ENCODE measurements around the gene RPS5. TPM values are rescaled to one million over a fixed set of nuclear protein-coding genes. Genes with fewer than 3 reads are reported as not detected.

RPS5 gene
- polyA plus RNA-seq, 2 of the 4 experiments (the other 2 are of a cell fraction) = 2,123 to 2,475 TPM

DNA sequence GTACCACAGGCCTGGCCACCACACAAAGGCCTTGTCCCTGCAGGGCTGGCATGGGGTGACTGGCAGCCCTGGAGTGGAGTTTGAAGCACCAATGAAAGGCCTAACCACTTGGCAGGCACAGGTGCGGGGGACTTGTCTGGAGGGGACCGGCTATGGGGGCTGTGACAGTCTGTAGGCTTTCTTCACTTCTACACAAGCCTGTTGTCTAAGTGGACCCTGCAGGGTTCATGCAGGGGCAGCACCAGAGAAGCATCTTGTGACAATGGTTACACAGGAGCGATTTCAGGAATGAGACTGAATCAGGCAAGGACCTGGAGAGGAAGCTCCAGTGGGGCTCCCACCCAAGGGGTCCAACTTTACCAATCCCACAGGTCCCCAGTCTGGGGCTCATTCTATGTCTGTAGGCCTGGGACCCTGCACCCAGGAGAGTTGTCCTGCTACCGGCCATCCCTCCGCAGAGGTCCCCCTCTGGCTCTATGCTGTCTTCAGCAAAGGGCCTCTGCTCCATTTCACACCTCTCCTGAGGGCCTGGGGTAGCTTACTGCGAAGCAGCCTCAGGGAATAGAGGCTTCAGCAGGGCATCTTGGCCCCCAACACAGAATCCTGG lies 4.0 kb upstream of the RPS5 start:
- DNase-seq (ENCODE audit: low read depth in 1 of 2, low spot score in 1 of 2) (no peak), FAIRE-seq (no peak), ATAC-seq (no peak)
- no peak overlapping the region for H3K4me3 ChIP-seq
- 93% methylated on average over 6 of the region's 6 CpGs for WGBS (ENCODE audit: missing lambda C conversion rate)
- CTCF ChIA-PET = interaction anchor here (0.9 kb wide), 1 partner anchor 136 kb away, joined by 3 read pairs; the partner anchor contains the start of gene ZBTB45
- H3K4me2 ChIP-seq = no peak overlapping the region
- no peak for TF ChIP-seq JUNB (IDR thresholded peaks at IDR 0.05)
- TF ChIP-seq, protein P1, sequence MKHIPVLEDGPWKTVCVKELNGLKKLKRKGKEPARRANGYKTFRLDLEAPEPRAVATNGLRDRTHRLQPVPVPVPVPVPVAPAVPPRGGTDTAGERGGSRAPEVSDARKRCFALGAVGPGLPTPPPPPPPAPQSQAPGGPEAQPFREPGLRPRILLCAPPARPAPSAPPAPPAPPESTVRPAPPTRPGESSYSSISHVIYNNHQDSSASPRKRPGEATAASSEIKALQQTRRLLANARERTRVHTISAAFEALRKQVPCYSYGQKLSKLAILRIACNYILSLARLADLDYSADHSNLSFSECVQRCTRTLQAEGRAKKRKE (CRISPR knock-in tag; IDR thresholded peaks at IDR 0.05; ENCODE audit: low read depth) = no peak
- TF ChIP-seq, protein P2, sequence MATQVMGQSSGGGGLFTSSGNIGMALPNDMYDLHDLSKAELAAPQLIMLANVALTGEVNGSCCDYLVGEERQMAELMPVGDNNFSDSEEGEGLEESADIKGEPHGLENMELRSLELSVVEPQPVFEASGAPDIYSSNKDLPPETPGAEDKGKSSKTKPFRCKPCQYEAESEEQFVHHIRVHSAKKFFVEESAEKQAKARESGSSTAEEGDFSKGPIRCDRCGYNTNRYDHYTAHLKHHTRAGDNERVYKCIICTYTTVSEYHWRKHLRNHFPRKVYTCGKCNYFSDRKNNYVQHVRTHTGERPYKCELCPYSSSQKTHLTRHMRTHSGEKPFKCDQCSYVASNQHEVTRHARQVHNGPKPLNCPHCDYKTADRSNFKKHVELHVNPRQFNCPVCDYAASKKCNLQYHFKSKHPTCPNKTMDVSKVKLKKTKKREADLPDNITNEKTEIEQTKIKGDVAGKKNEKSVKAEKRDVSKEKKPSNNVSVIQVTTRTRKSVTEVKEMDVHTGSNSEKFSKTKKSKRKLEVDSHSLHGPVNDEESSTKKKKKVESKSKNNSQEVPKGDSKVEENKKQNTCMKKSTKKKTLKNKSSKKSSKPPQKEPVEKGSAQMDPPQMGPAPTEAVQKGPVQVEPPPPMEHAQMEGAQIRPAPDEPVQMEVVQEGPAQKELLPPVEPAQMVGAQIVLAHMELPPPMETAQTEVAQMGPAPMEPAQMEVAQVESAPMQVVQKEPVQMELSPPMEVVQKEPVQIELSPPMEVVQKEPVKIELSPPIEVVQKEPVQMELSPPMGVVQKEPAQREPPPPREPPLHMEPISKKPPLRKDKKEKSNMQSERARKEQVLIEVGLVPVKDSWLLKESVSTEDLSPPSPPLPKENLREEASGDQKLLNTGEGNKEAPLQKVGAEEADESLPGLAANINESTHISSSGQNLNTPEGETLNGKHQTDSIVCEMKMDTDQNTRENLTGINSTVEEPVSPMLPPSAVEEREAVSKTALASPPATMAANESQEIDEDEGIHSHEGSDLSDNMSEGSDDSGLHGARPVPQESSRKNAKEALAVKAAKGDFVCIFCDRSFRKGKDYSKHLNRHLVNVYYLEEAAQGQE (IDR thresholded peaks at IDR 0.05) = no peak
- TF ChIP-seq, protein P3, sequence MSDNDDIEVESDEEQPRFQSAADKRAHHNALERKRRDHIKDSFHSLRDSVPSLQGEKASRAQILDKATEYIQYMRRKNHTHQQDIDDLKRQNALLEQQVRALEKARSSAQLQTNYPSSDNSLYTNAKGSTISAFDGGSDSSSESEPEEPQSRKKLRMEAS (IDR thresholded peaks at IDR 0.05) = no peak
- TF ChIP-seq ESRRA (IDR thresholded peaks at IDR 0.05; ENCODE audit: borderline replicate concordance, low read length) = no peak
- no peak for TF ChIP-seq FOSB (CRISPR knock-in tag; IDR thresholded peaks at IDR 0.05)
- no peak for TF ChIP-seq ZNF302 (CRISPR knock-in tag; IDR thresholded peaks at IDR 0.05)
- no peak for TF ChIP-seq EHF (CRISPR knock-in tag; IDR thresholded peaks at IDR 0.05)
- TF ChIP-seq KDM5A (IDR thresholded peaks at IDR 0.05) = no peak
- TF ChIP-seq RCOR1 (IDR thresholded peaks at IDR 0.05; ENCODE audit: low read depth, low read length) = no peak
- TF ChIP-seq, protein P4, sequence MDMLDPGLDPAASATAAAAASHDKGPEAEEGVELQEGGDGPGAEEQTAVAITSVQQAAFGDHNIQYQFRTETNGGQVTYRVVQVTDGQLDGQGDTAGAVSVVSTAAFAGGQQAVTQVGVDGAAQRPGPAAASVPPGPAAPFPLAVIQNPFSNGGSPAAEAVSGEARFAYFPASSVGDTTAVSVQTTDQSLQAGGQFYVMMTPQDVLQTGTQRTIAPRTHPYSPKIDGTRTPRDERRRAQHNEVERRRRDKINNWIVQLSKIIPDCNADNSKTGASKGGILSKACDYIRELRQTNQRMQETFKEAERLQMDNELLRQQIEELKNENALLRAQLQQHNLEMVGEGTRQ (IDR thresholded peaks at IDR 0.05) = no peak
- TF ChIP-seq ZFP36 (IDR thresholded peaks at IDR 0.05; ENCODE audit: borderline replicate concordance, partially characterized antibody) = no peak
- TF ChIP-seq BHLHE40 (IDR thresholded peaks at IDR 0.05; ENCODE audit: low read depth, low read length) = no peak
- TF ChIP-seq TFCP2L1 (CRISPR knock-in tag; IDR thresholded peaks at IDR 0.05) = no peak
- TF ChIP-seq, protein P5, sequence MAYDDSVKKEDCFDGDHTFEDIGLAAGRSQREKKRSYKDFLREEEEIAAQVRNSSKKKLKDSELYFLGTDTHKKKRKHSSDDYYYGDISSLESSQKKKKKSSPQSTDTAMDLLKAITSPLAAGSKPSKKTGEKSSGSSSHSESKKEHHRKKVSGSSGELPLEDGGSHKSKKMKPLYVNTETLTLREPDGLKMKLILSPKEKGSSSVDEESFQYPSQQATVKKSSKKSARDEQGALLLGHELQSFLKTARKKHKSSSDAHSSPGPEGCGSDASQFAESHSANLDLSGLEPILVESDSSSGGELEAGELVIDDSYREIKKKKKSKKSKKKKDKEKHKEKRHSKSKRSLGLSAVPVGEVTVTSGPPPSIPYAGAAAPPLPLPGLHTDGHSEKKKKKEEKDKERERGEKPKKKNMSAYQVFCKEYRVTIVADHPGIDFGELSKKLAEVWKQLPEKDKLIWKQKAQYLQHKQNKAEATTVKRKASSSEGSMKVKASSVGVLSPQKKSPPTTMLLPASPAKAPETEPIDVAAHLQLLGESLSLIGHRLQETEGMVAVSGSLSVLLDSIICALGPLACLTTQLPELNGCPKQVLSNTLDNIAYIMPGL (CRISPR knock-in tag; IDR thresholded peaks at IDR 0.05; ENCODE audit: borderline replicate concordance) = no peak
- no peak for TF ChIP-seq CBX8 (IDR thresholded peaks at IDR 0.05)
- no peak for TF ChIP-seq ZSCAN20 (CRISPR knock-in tag; IDR thresholded peaks at IDR 0.05)
- TF ChIP-seq PHF8 (IDR thresholded peaks at IDR 0.05; ENCODE audit: borderline replicate concordance, low read depth) = no peak
- TF ChIP-seq CHD4 (IDR thresholded peaks at IDR 0.05; ENCODE audit: borderline replicate concordance) = no peak
- peaks cover 28% of the 10 kb centered on the region for H3K4me1 ChIP-seq
- POLR2A ChIA-PET = interaction anchor here (3.8 kb wide), 1 partner anchor 21 kb away, joined by 18 read pairs; the partner anchor contains the start of gene ZNF497
- H3K27ac ChIP-seq = no peak overlapping the region
- H3K9me3 ChIP-seq = no peaks in the 10 kb centered on the region

All from A549 (cell line).